ENCODE results near the gene PGA3. TPM values are rescaled to one million over a fixed set of nuclear protein-coding genes. Genes with fewer than 3 reads are reported as not detected.

The PGA3 gene
- polyA plus RNA-seq, 3 donors, result 1.4 to 4.1 (median 1.9) TPM

- no peak overlapping the region for H3K4me3 ChIP-seq (replicated peaks in 1 of 3; ENCODE audit: low read depth in 2 of 3, low read length in 3 of 3)
- Mint-ChIP-seq H3K4me3 (no peak overlapping the region), H3K4me1 (peaks cover 16% of the 10 kb centered on the region), H3K9me3 (peaks cover 0 to 2% (median 0%) of the 10 kb centered on the region in 7 donors), H3K36me3 (no peaks in the 10 kb centered on the region), H3K27ac (peak overlapping the region in 1 of 7 donors; percentile 30), H3K27me3 (ENCODE audit: low read depth in 3 of 3) (peaks cover 2 to 14% (median 7%) of the 10 kb centered on the region in 3 donors)
- no peak overlapping the region for H2AFZ ChIP-seq (ENCODE audit: insufficient read depth, low read depth, low read length, poor library complexity, severe bottlenecking)
- no peak for DNase-seq
- intact Hi-C loops (cut with micrococcal nuclease), result loop anchor here in 1 of 2 donors (5.0 kb wide), 1 partner anchor 38 kb away; no protein-coding TSS in a partner anchor
- no peaks in the 10 kb centered on the region for H3K9me3 ChIP-seq (replicated peaks in 1 of 2; ENCODE audit: control insufficient read depth in 1 of 2, insufficient read depth in 1 of 2, low read length in 2 of 2)
- no peaks in the 10 kb centered on the region for H4K20me1 ChIP-seq (ENCODE audit: insufficient read depth, low read length)
- H3K79me2 ChIP-seq (ENCODE audit: insufficient read depth, low read length), result no peaks in the 10 kb centered on the region
- H3K4me1 ChIP-seq (ENCODE audit: control insufficient read depth in 1 of 2, insufficient read depth in 2 of 2, low read length in 2 of 2), result peaks cover 0 to 3% of the 10 kb centered on the region in 2 donors
- TF ChIP-seq CTCF (IDR thresholded peaks at IDR 0.05), result no peak
- H3K27ac ChIP-seq (ENCODE audit: low read depth in 1 of 2, low read length in 2 of 2), result no peak overlapping the region
- no peak overlapping the region for H3K9ac ChIP-seq (ENCODE audit: insufficient read depth, low read length, poor library complexity, severe bottlenecking)
- no peak overlapping the region for H3K4me2 ChIP-seq (replicated peaks; ENCODE audit: extremely low read depth, low read length, poor library complexity, severe bottlenecking)
- WGBS (ENCODE audit: insufficient coverage), result 92% methylated on average over 7 of the region's 8 CpGs
- no peaks in the 10 kb centered on the region for H3K36me3 ChIP-seq (replicated peaks in 1 of 2; ENCODE audit: control insufficient read depth in 1 of 2, insufficient read depth in 2 of 2, low read length in 2 of 2)
- no peaks in the 10 kb centered on the region for H3K27me3 ChIP-seq (ENCODE audit: control insufficient read depth in 2 of 2, insufficient read depth in 2 of 2, low read length in 2 of 2)
Observed at GRCh38 chr11:61189933-61190332, 13.4 kb upstream of the PGA3 start.

- Mint-ChIP-seq H3K27me3 (ENCODE audit: low read depth in 3 of 3) (peaks cover 10 to 21% (median 10%) of the 10 kb centered on the region in 3 donors), H3K27ac (no peak overlapping the region), H3K4me1 (peaks cover 11% of the 10 kb centered on the region), H3K36me3 (no peaks in the 10 kb centered on the region), H3K9me3 (peaks cover 0 to 6% (median 2%) of the 10 kb centered on the region in 7 donors), H3K4me3 (no peak overlapping the region)
- no peak overlapping the region for H3K9ac ChIP-seq (ENCODE audit: insufficient read depth, low read length, poor library complexity, severe bottlenecking)
- peaks cover 0 to 3% of the 10 kb centered on the region in 2 donors for H3K27me3 ChIP-seq (ENCODE audit: control insufficient read depth in 2 of 2, insufficient read depth in 2 of 2, low read length in 2 of 2)
- no peaks in the 10 kb centered on the region for H4K20me1 ChIP-seq (ENCODE audit: insufficient read depth, low read length)
- intact Hi-C loops (cut with micrococcal nuclease), result no loop called here
- no peaks in the 10 kb centered on the region for H3K4me1 ChIP-seq (ENCODE audit: control insufficient read depth in 1 of 2, insufficient read depth in 2 of 2, low read length in 2 of 2)
- H3K4me3 ChIP-seq (replicated peaks in 1 of 3; ENCODE audit: low read depth in 2 of 3, low read length in 3 of 3), result no peak overlapping the region
- TF ChIP-seq CTCF (IDR thresholded peaks at IDR 0.05), result no peak
- H2AFZ ChIP-seq (ENCODE audit: insufficient read depth, low read depth, low read length, poor library complexity, severe bottlenecking), result no peak overlapping the region
- DNase-seq, result no peak
- WGBS (ENCODE audit: insufficient coverage), result 70% methylated on average over 5 of the region's 12 CpGs
- H3K9me3 ChIP-seq (replicated peaks in 1 of 2; ENCODE audit: control insufficient read depth in 1 of 2, insufficient read depth in 1 of 2, low read length in 2 of 2), result peaks cover 0 to 4% of the 10 kb centered on the region in 2 donors
- no peaks in the 10 kb centered on the region for H3K79me2 ChIP-seq (ENCODE audit: insufficient read depth, low read length)
- no peak overlapping the region for H3K27ac ChIP-seq (ENCODE audit: low read depth in 1 of 2, low read length in 2 of 2)
- no peaks in the 10 kb centered on the region for H3K36me3 ChIP-seq (replicated peaks in 1 of 2; ENCODE audit: control insufficient read depth in 1 of 2, insufficient read depth in 2 of 2, low read length in 2 of 2)
- no peak overlapping the region for H3K4me2 ChIP-seq (replicated peaks; ENCODE audit: extremely low read depth, low read length, poor library complexity, severe bottlenecking)
Observed at GRCh38 chr11:61193596-61193995, 9.7 kb upstream of the PGA3 start.

Measured in CD14-positive monocyte (primary cell).